Kidney (tissue), 14 donors: ENCODE data around the gene MRPL45. TPM values are rescaled to one million over a fixed set of nuclear protein-coding genes. Genes with fewer than 3 reads are reported as not detected.

ENCODE experiments used
- DNase-seq, 5 donors: peaks; one replicate each; pipeline ENCODE4 v3.0.0-alpha.2; 2013 to 2020
- FAIRE-seq: peaks from 2 replicates; lab custom pipeline; 2012; peaks lifted over from hg19 to GRCh38; lab: Jason Lieb, UNC
- H3K27ac ChIP-seq, 2 donors: one replicate each; pipeline ENCODE4 v1.7.0; 2013; ENCODE audit warnings: low read depth in 2 of 2, low read length in 2 of 2, inconsistent platforms in 1 of 2
- H3K27me3 ChIP-seq: one replicate; pipeline ENCODE4 v1.7.1; 2013; ENCODE audit warnings: low read length, inconsistent platforms; ENCODE audit not compliant: control insufficient read depth, insufficient read depth
- H3K36me3 ChIP-seq, 3 donors: one replicate each; pipeline versions ENCODE4 v1.7.0 to v1.7.1; 2013; ENCODE audit warnings: low read length in 3 of 3, control low read depth in 1 of 3, inconsistent platforms in 1 of 3; ENCODE audit not compliant: insufficient read depth in 3 of 3, control insufficient read depth in 2 of 3
- H3K4me1 ChIP-seq, 3 donors: one replicate each; pipeline versions ENCODE4 v1.7.0 to v1.7.1; 2013; ENCODE audit warnings: low read length in 3 of 3, inconsistent platforms in 1 of 3, low read depth in 1 of 3; ENCODE audit not compliant: control insufficient read depth in 2 of 3, insufficient read depth in 2 of 3
- H3K4me3 ChIP-seq, 3 donors: one replicate each; pipeline versions ENCODE4 v1.7.0 to v1.8.1; 2013; ENCODE audit warnings: low read length in 3 of 3, control low read depth in 1 of 3, inconsistent platforms in 1 of 3
- H3K9ac ChIP-seq, 3 donors: one replicate each; pipeline versions ENCODE4 v1.7.0 to v1.7.1; 2013; ENCODE audit warnings: low read length in 3 of 3, control low read depth in 1 of 3, inconsistent platforms in 1 of 3
- H3K9me3 ChIP-seq, 3 donors: one replicate each; pipeline versions ENCODE4 v1.7.0 to v1.7.1; 2013; ENCODE audit warnings: low read length in 3 of 3, control low read depth in 1 of 3, inconsistent platforms in 1 of 3; ENCODE audit not compliant: control insufficient read depth in 2 of 3, insufficient read depth in 1 of 3
- CTCF ChIP-seq: IDR thresholded peaks from 3 replicates; pipeline ENCODE4 v1.5.1; 2012; ENCODE audit warnings: mild to moderate bottlenecking, moderate library complexity, borderline replicate concordance; ENCODE audit not compliant: insufficient read depth; ENCODE audit errors: extremely low read depth
- intact Hi-C: fragments of 100-400 bp; cut with DNase I; formaldehyde crosslinking; loops from one replicate; pipeline ENCODE4 v1.11.1; 2022
- polyA plus RNA-seq: library from polyadenylated mRNA; stranded (reverse); fragments of 350-450 nt; fragmentation: Illumina TruSeq; extraction: RNeasy Lipid Tissue Mini Kit (QIAGEN cat#74804); gene quantifications from one replicate; pipeline ENCODE4 v1.2.3, GENCODE V29; 2014; ENCODE audit warnings: low read depth, low replicate concordance; ENCODE audit not compliant: insufficient read depth
- total RNA-seq: library from RNA; stranded (reverse); fragmentation: NEBNext Ultra II Directional; extraction: Animal tissue kit (Norgen Biotek cat#: 25700); gene quantifications from one replicate; pipeline ENCODE4 v1.2.1, GENCODE V29; 2021
- donor health status: control.
- donor health status: control.
- donor health status: control.
- donor health status: control.
- donor health status: control.
- donor health status: DM: yes; HTN: yes; CAD: no.
- donor health status: Normal renal cell carcinoma (clear cell type).

The MRPL45 gene
- total and polyA plus RNA-seq, 2 donors from 2014 or later, result 28.0 to 45.9 TPM

- no peaks in the 10 kb centered on the region for H3K27me3 ChIP-seq
- no peaks in the 10 kb centered on the region for H3K9me3 ChIP-seq
- FAIRE-seq (no peak), DNase-seq (no peak)
- no peak overlapping the region for H3K9ac ChIP-seq
- no peak for TF ChIP-seq CTCF
- intact Hi-C loops, result no loop called here
- H3K4me3 ChIP-seq, result no peak overlapping the region
- H3K4me1 ChIP-seq, result peaks cover 0 to 4% (median 0%) of the 10 kb centered on the region in 3 donors
- H3K36me3 ChIP-seq, result peaks cover 0 to 5% (median 0%) of the 10 kb centered on the region in 3 donors
- H3K27ac ChIP-seq, result no peak overlapping the region
Measured at GRCh38 chr17:38327936-38328335, 31.0 kb downstream of the MRPL45 start.

GRCh38 chr17:38328620-38329019 is 31.7 kb downstream of the MRPL45 start:
- H3K36me3 ChIP-seq, result no peaks in the 10 kb centered on the region
- FAIRE-seq, result no peak

GRCh38 chr17:38329284-38329683 is 32.3 kb downstream of the MRPL45 start:
- no peaks in the 10 kb centered on the region for H3K36me3 ChIP-seq
- no peaks in the 10 kb centered on the region for H3K27me3 ChIP-seq
- DNase-seq (peak in 1 of 5 donors; percentile 37), FAIRE-seq (no peak)
- intact Hi-C loops, result no loop called here
- no peak overlapping the region for H3K4me3 ChIP-seq
- H3K27ac ChIP-seq, result no peak overlapping the region
- H3K4me1 ChIP-seq, result peaks cover 0 to 4% (median 0%) of the 10 kb centered on the region in 3 donors
- no peak for TF ChIP-seq CTCF
- H3K9me3 ChIP-seq, result no peaks in the 10 kb centered on the region
- no peak overlapping the region for H3K9ac ChIP-seq

More at GRCh38 chr17:38328620-38329019, 31.7 kb downstream of the MRPL45 start:
- no peak overlapping the region for H3K27ac ChIP-seq
- H3K4me1 ChIP-seq, result peaks cover 0 to 4% (median 0%) of the 10 kb centered on the region in 3 donors
- H3K9ac ChIP-seq, result no peak overlapping the region
- H3K4me3 ChIP-seq, result no peak overlapping the region
- intact Hi-C loops, result no loop called here
- no peak for TF ChIP-seq CTCF
- DNase-seq, result no peak
- no peaks in the 10 kb centered on the region for H3K9me3 ChIP-seq
- no peaks in the 10 kb centered on the region for H3K27me3 ChIP-seq
